Stimulated activated effector memory CD8-positive, alpha-beta T cell treated with anti-CD3 and anti-CD28 coated beads, Interleukin-12 subunit alpha, Interleukin-12 subunit beta, amount 100 ng/mL, for 72 hours (primary cell): Measurements from ENCODE around the gene CA10.

Experiments used
- ATAC-seq: fragments of 150-1000 bp; cut with Tn5 transposase; 2 replicates; pipeline ENCODE4 v1.10.0; 2021
- DNase-seq, 2 donors: peaks; one replicate each; pipeline ENCODE4 v3.0.0; 2021 to 2022; ENCODE audit warnings: low spot score in 2 of 2
- H3K27ac Mint-ChIP-seq: one replicate; pipeline ENCODE4 v1.8.0; 2022; ENCODE audit warnings: mild to moderate bottlenecking, mixed read lengths
- H3K36me3 Mint-ChIP-seq: one replicate; pipeline ENCODE4 v1.8.0; 2022; ENCODE audit warnings: mild to moderate bottlenecking, mixed read lengths
- H3K4me1 Mint-ChIP-seq: one replicate; pipeline ENCODE4 v1.8.0; 2022; ENCODE audit warnings: mixed read lengths
- H3K4me3 Mint-ChIP-seq: one replicate; pipeline ENCODE4 v1.8.0; 2022; ENCODE audit warnings: mild to moderate bottlenecking, mixed read lengths
- H3K9me3 Mint-ChIP-seq: one replicate; pipeline ENCODE4 v1.8.0; 2022; ENCODE audit warnings: mixed read lengths

Gene CA10

GRCh38 chr17:51640108-51640622 is 518.3 kb downstream of the CA10 start:
- Mint-ChIP-seq H3K27ac (no peak overlapping the region), H3K36me3 (no peaks in the 10 kb centered on the region), H3K4me3 (no peak overlapping the region), H3K9me3 (no peaks in the 10 kb centered on the region), H3K4me1 (no peaks in the 10 kb centered on the region)
- DNase-seq (no peak), ATAC-seq (peak; percentile 19)

GRCh38 chr17:51638971-51639370 is 519.5 kb downstream of the CA10 start:
- Mint-ChIP-seq H3K4me1 (no peaks in the 10 kb centered on the region), H3K9me3 (no peaks in the 10 kb centered on the region), H3K27ac (no peak overlapping the region), H3K36me3 (no peaks in the 10 kb centered on the region), H3K4me3 (no peak overlapping the region)
- DNase-seq: no peak
- ATAC-seq: no peak

- Mint-ChIP-seq H3K4me1 (no peaks in the 10 kb centered on the region), H3K36me3 (no peaks in the 10 kb centered on the region), H3K4me3 (no peak overlapping the region), H3K27ac (no peak overlapping the region), H3K9me3 (no peaks in the 10 kb centered on the region)
- no peak for ATAC-seq
- DNase-seq: no peak
Measured at GRCh38 chr17:51636291-51636690, 522.2 kb downstream of the CA10 start.

- no peak overlapping the region for H3K27ac Mint-ChIP-seq
- ATAC-seq: no peak
- no peaks in the 10 kb centered on the region for H3K9me3 Mint-ChIP-seq
- H3K4me1 Mint-ChIP-seq: no peaks in the 10 kb centered on the region
- no peak overlapping the region for H3K4me3 Mint-ChIP-seq
- DNase-seq: no peak
- no peaks in the 10 kb centered on the region for H3K36me3 Mint-ChIP-seq
Measured at GRCh38 chr17:51630101-51630671, 528.3 kb downstream of the CA10 start.

GRCh38 chr17:51629232-51629631 is 529.3 kb downstream of the CA10 start:
- no peak for ATAC-seq
- Mint-ChIP-seq H3K36me3 (no peaks in the 10 kb centered on the region), H3K4me1 (no peaks in the 10 kb centered on the region), H3K27ac (no peak overlapping the region), H3K4me3 (no peak overlapping the region), H3K9me3 (no peaks in the 10 kb centered on the region)
- no peak for DNase-seq

GRCh38 chr17:51627779-51628178 is 530.7 kb downstream of the CA10 start:
- Mint-ChIP-seq H3K27ac (no peak overlapping the region), H3K36me3 (no peaks in the 10 kb centered on the region), H3K9me3 (no peaks in the 10 kb centered on the region), H3K4me1 (no peaks in the 10 kb centered on the region), H3K4me3 (no peak overlapping the region)
- no peak for DNase-seq
- no peak for ATAC-seq

GRCh38 chr17:51618476-51618875 is 540.0 kb downstream of the CA10 start:
- Mint-ChIP-seq H3K36me3 (no peaks in the 10 kb centered on the region), H3K27ac (no peak overlapping the region), H3K4me3 (no peak overlapping the region), H3K4me1 (no peaks in the 10 kb centered on the region), H3K9me3 (no peaks in the 10 kb centered on the region)
- ATAC-seq (no peak), DNase-seq (no peak)

- Mint-ChIP-seq H3K36me3 (no peaks in the 10 kb centered on the region), H3K27ac (no peak overlapping the region), H3K4me3 (no peak overlapping the region), H3K4me1 (no peaks in the 10 kb centered on the region), H3K9me3 (no peaks in the 10 kb centered on the region)
- DNase-seq (no peak), ATAC-seq (no peak)
Measured at GRCh38 chr17:51617986-51618385, 540.5 kb downstream of the CA10 start.

- no peak for DNase-seq
- no peaks in the 10 kb centered on the region for H3K36me3 Mint-ChIP-seq
- no peaks in the 10 kb centered on the region for H3K9me3 Mint-ChIP-seq
- H3K4me1 Mint-ChIP-seq: no peaks in the 10 kb centered on the region
- no peak overlapping the region for H3K4me3 Mint-ChIP-seq
- ATAC-seq: no peak
- H3K27ac Mint-ChIP-seq: no peak overlapping the region
Measured at GRCh38 chr17:51613255-51613654, 545.3 kb downstream of the CA10 start.

- ATAC-seq: no peak
- H3K4me3 Mint-ChIP-seq: no peak overlapping the region
- no peaks in the 10 kb centered on the region for H3K36me3 Mint-ChIP-seq
- no peaks in the 10 kb centered on the region for H3K9me3 Mint-ChIP-seq
- H3K27ac Mint-ChIP-seq: no peak overlapping the region
- H3K4me1 Mint-ChIP-seq: no peaks in the 10 kb centered on the region
- DNase-seq: no peak
Measured at GRCh38 chr17:51612692-51613091, 545.8 kb downstream of the CA10 start.

GRCh38 chr17:51611585-51611984 is 546.9 kb downstream of the CA10 start:
- Mint-ChIP-seq H3K36me3 (no peaks in the 10 kb centered on the region), H3K27ac (no peak overlapping the region), H3K4me3 (no peak overlapping the region), H3K4me1 (no peaks in the 10 kb centered on the region), H3K9me3 (no peaks in the 10 kb centered on the region)
- DNase-seq (no peak), ATAC-seq (peak; percentile 14)

GRCh38 chr17:51610834-51611233 is 547.7 kb downstream of the CA10 start:
- Mint-ChIP-seq H3K36me3 (no peaks in the 10 kb centered on the region), H3K9me3 (no peaks in the 10 kb centered on the region), H3K4me1 (no peaks in the 10 kb centered on the region), H3K27ac (no peak overlapping the region), H3K4me3 (no peak overlapping the region)
- no peak for ATAC-seq
- DNase-seq: no peak

- Mint-ChIP-seq H3K4me3 (no peak overlapping the region), H3K27ac (no peak overlapping the region), H3K36me3 (no peaks in the 10 kb centered on the region), H3K9me3 (no peaks in the 10 kb centered on the region), H3K4me1 (no peaks in the 10 kb centered on the region)
- ATAC-seq (no peak), DNase-seq (no peak)
Measured at GRCh38 chr17:51610155-51610554, 548.4 kb downstream of the CA10 start.

GRCh38 chr17:51608251-51608933 is 550.1 kb downstream of the CA10 start:
- ATAC-seq (no peak), DNase-seq (no peak)
- H3K27ac Mint-ChIP-seq: no peak overlapping the region
- no peaks in the 10 kb centered on the region for H3K4me1 Mint-ChIP-seq
- no peaks in the 10 kb centered on the region for H3K9me3 Mint-ChIP-seq
- no peak overlapping the region for H3K4me3 Mint-ChIP-seq
- H3K36me3 Mint-ChIP-seq: no peaks in the 10 kb centered on the region

GRCh38 chr17:51607512-51607911 is 551.0 kb downstream of the CA10 start:
- Mint-ChIP-seq H3K27ac (no peak overlapping the region), H3K9me3 (no peaks in the 10 kb centered on the region), H3K4me3 (no peak overlapping the region), H3K4me1 (no peaks in the 10 kb centered on the region), H3K36me3 (no peaks in the 10 kb centered on the region)
- DNase-seq (no peak), ATAC-seq (no peak)

- H3K36me3 Mint-ChIP-seq: no peaks in the 10 kb centered on the region
- no peak for ATAC-seq
Measured at GRCh38 chr17:51604299-51605020, 554.1 kb downstream of the CA10 start.

More at GRCh38 chr17:51604299-51605020, 554.1 kb downstream of the CA10 start:
- Mint-ChIP-seq H3K4me3 (no peak overlapping the region), H3K27ac (no peak overlapping the region), H3K9me3 (no peaks in the 10 kb centered on the region), H3K4me1 (no peaks in the 10 kb centered on the region)
- DNase-seq: no peak
